Bone marrow (tissue), 2 donors: Measurements from ENCODE around the gene STXBP5L.
"Not testable (repeated sequence)": the region's sequence is repeated elsewhere in the genome, so short reads cannot be mapped to it uniquely, and the experiment has no call there.

Experiments used
- DNase-seq, 2 donors: peaks; one replicate each; lab custom pipeline; 2025; lab: John Stamatoyannopoulos, UW

STXBP5L gene

GRCh38 chr3:121063628-121064027 lies 155.6 kb downstream of the STXBP5L start:
- DNase-seq, result no peak

- no peak for DNase-seq
These were observed 156.1 kb downstream of the STXBP5L start for GRCh38 chr3:121064121-121064520.

- DNase-seq, result no peak
These were observed 164.1 kb downstream of the STXBP5L start for GRCh38 chr3:121072133-121072532.

GRCh38 chr3:121073011-121073410 lies 165.0 kb downstream of the STXBP5L start:
- no peak for DNase-seq

GRCh38 chr3:121075191-121075590 lies 167.2 kb downstream of the STXBP5L start:
- no peak for DNase-seq

GRCh38 chr3:121078378-121079101 lies 170.5 kb downstream of the STXBP5L start:
- not testable (repeated sequence) for DNase-seq

- no peak for DNase-seq
These were observed 188.9 kb downstream of the STXBP5L start for GRCh38 chr3:121096953-121097352.

GRCh38 chr3:121111086-121111485 lies 203.1 kb downstream of the STXBP5L start:
- not testable (repeated sequence) for DNase-seq

- no peak for DNase-seq
These were observed 204.1 kb downstream of the STXBP5L start for GRCh38 chr3:121111914-121112612.

- DNase-seq, result no peak
These were observed 218.2 kb downstream of the STXBP5L start for GRCh38 chr3:121126033-121126706.

GRCh38 chr3:121126707-121127035 lies 218.7 kb downstream of the STXBP5L start:
- no peak for DNase-seq

GRCh38 chr3:121152573-121152972 lies 244.6 kb downstream of the STXBP5L start:
- no peak for DNase-seq

- DNase-seq, result no peak
These were observed 245.8 kb downstream of the STXBP5L start for GRCh38 chr3:121153851-121154250.

GRCh38 chr3:121155028-121155427 lies 247.0 kb downstream of the STXBP5L start:
- no peak for DNase-seq

GRCh38 chr3:121165397-121165837 lies 257.4 kb downstream of the STXBP5L start:
- DNase-seq, result no peak

GRCh38 chr3:121167374-121168139 lies 259.6 kb downstream of the STXBP5L start:
- DNase-seq, result no peak

GRCh38 chr3:121175083-121175482 lies 267.1 kb downstream of the STXBP5L start:
- no peak for DNase-seq

GRCh38 chr3:121190626-121191025 lies 282.6 kb downstream of the STXBP5L start:
- DNase-seq, result not testable (repeated sequence)

- DNase-seq, result no peak
These were observed 294.6 kb downstream of the STXBP5L start for GRCh38 chr3:121202573-121202972.

- DNase-seq, result no peak
These were observed 315.1 kb downstream of the STXBP5L start for GRCh38 chr3:121223116-121223515.

- DNase-seq, result peak in 1 of 2 donors; percentile 22
These were observed 321.0 kb downstream of the STXBP5L start for GRCh38 chr3:121228971-121229370.

GRCh38 chr3:121230194-121230593 lies 322.2 kb downstream of the STXBP5L start:
- not testable (repeated sequence) for DNase-seq
